A549 (cell line): ENCODE data around the gene METTL9. TPM values are rescaled to one million over a fixed set of nuclear protein-coding genes. Genes with fewer than 3 reads are reported as not detected.
"Not testable (repeated sequence)": the region's sequence is repeated elsewhere in the genome, so short reads cannot be mapped to it uniquely, and the experiment has no call there.

Experiments used
- ATAC-seq, 2 experiments: fragments of 200-7000 bp in 1 of 2; fragments of >200 bp in 1 of 2; cut with Nextera tagmentation in 1 of 2; cut with Tn5 transposase in 1 of 2; 3 replicates each; pipeline versions ENCODE4 v1.8.0 to v1.9.1; 2018 to 2020; ENCODE audit warnings: mild to moderate bottlenecking in 1 of 2, moderate library complexity in 1 of 2
- CTCF ChIA-PET: fragments of 300-600 bp; sonication (Branson Sonifier 250); formaldehyde crosslinking; extraction: SDS; loops from one replicate; lab custom pipeline; 2021; ENCODE audit warnings: antibody characterized with exemption, inconsistent platforms; lab: Yijun Ruan, JAX
- POLR2A ChIA-PET: fragments of 350-600 bp; formaldehyde crosslinking; extraction: SDS; loops from one replicate; lab custom pipeline; 2021; ENCODE audit warnings: antibody characterized with exemption, inconsistent platforms; lab: Yijun Ruan, JAX
- DNase-seq, 2 experiments: peaks; one replicate each; pipeline versions ENCODE4 v3.0.0 to v3.0.0-alpha.2; 2011 to 2016; ENCODE audit warnings: low read depth in 1 of 2, low spot score in 1 of 2
- FAIRE-seq: peaks from 2 replicates; lab custom pipeline; 2011; peaks lifted over from hg19 to GRCh38; lab: Jason Lieb, UNC
- H3K27ac ChIP-seq, 2 experiments: fragments of >200 bp; sonication (Bioruptor Twin); formaldehyde crosslinking; 3 replicates each; pipeline ENCODE4 v1.5.1; 2016 to 2017
- H3K4me1 ChIP-seq: fragments of >200 bp; sonication (Bioruptor Twin); formaldehyde crosslinking; 3 replicates; pipeline ENCODE4 v1.6.1; 2016
- H3K4me2 ChIP-seq: fragments of >200 bp; sonication (Bioruptor Twin); formaldehyde crosslinking; 3 replicates; pipeline ENCODE4 v1.6.1; 2016
- H3K4me3 ChIP-seq: fragments of >200 bp; sonication (Bioruptor Twin); formaldehyde crosslinking; 3 replicates; pipeline ENCODE4 v1.5.1; 2016
- H3K9me3 ChIP-seq: fragments of >200 bp; sonication (Bioruptor Twin); formaldehyde crosslinking; 3 replicates; pipeline ENCODE4 v1.6.1; 2016
- CEBPB ChIP-seq, 2 experiments: fragments of >200 bp in 1 of 2; sonication (Bioruptor Twin) in 1 of 2; formaldehyde crosslinking in 1 of 2; IDR thresholded peaks; 2 replicates each; pipeline ENCODE4 v1.6.1; 2012 to 2016
- CHD4 ChIP-seq: fragments of 200-600 bp; sonication (generic); IDR thresholded peaks from 2 replicates; pipeline ENCODE4 v1.6.1; 2016; ENCODE audit warnings: antibody characterized with exemption, mild to moderate bottlenecking, borderline replicate concordance
- EHF ChIP-seq: fragments of 250-450 bp; sonication (Bioruptor Pico); IDR thresholded peaks from 2 replicates; pipeline ENCODE4 v1.5.0; 2020; ENCODE audit warnings: mild to moderate bottlenecking
- ELK1 ChIP-seq: fragments of 150-350 bp; IDR thresholded peaks from 2 replicates; pipeline ENCODE4 v1.6.1; 2014; ENCODE audit warnings: low read depth, mild to moderate bottlenecking, low read length
- FOSL2 ChIP-seq, 2 experiments: fragments of 450-650 bp in 1 of 2; fragments of >200 bp in 1 of 2; sonication (Bioruptor Twin) in 1 of 2; formaldehyde crosslinking; IDR thresholded peaks; 2 replicates each; pipeline versions ENCODE4 v1.5.0 to v1.6.1; 2016 to 2020; ENCODE audit warnings: mild to moderate bottlenecking in 1 of 2, moderate library complexity in 1 of 2
- FOXS1 ChIP-seq: fragments of 250-450 bp; sonication (Bioruptor Pico); IDR thresholded peaks from 2 replicates; pipeline ENCODE4 v1.5.0; 2020; ENCODE audit warnings: mild to moderate bottlenecking, moderate library complexity
- HOXA7 ChIP-seq: fragments of 250-450 bp; sonication (Bioruptor Pico); IDR thresholded peaks from 2 replicates; pipeline ENCODE4 v1.5.0; 2020; ENCODE audit warnings: mild to moderate bottlenecking, moderate library complexity
- JUN ChIP-seq, 2 experiments: fragments of >200 bp; sonication (Bioruptor Twin); formaldehyde crosslinking; IDR thresholded peaks; 2 replicates in 1 of 2; 3 replicates in 1 of 2; pipeline ENCODE4 v1.6.1; 2016 to 2017
- KDM5A ChIP-seq: fragments of 200-600 bp; sonication (generic); IDR thresholded peaks from 2 replicates; pipeline ENCODE4 v1.6.1; 2016; ENCODE audit warnings: antibody characterized with exemption, mild to moderate bottlenecking
- MAFK ChIP-seq: fragments of 450-650 bp; IDR thresholded peaks from 2 replicates; pipeline ENCODE4 v1.6.1; 2014; ENCODE audit not compliant: partially characterized antibody
- MAX ChIP-seq: IDR thresholded peaks from 2 replicates; pipeline ENCODE4 v1.6.1; 2012
- MAZ ChIP-seq: fragments of 150-350 bp; IDR thresholded peaks from 2 replicates; pipeline ENCODE4 v1.6.1; 2014; ENCODE audit warnings: antibody characterized with exemption, low read depth, low read length, borderline replicate concordance
- MYC ChIP-seq: IDR thresholded peaks from 2 replicates; pipeline ENCODE4 v1.6.1; 2012; ENCODE audit warnings: mild to moderate bottlenecking, inconsistent platforms, low read length, improper control_type of control experiment, borderline replicate concordance
- NR3C1 ChIP-seq: fragments of >200 bp; sonication (Bioruptor Twin); formaldehyde crosslinking; IDR thresholded peaks from 3 replicates; pipeline ENCODE4 v1.6.1; 2017
- PBX3 ChIP-seq: IDR thresholded peaks from 2 replicates; pipeline ENCODE4 v1.6.1; 2012
- PHF8 ChIP-seq: fragments of 200-600 bp; sonication (generic); IDR thresholded peaks from 2 replicates; pipeline ENCODE4 v1.6.1; 2016; ENCODE audit warnings: low read depth, mild to moderate bottlenecking, antibody characterized with exemption, moderate library complexity, borderline replicate concordance
- POLR2AphosphoS2 ChIP-seq: conservative IDR thresholded peaks from 2 replicates; pipeline ENCODE4 v1.6.1; 2012; ENCODE audit warnings: low read length, improper control_type of control experiment, inconsistent platforms
- RAD21 ChIP-seq, 2 experiments: fragments of >200 bp in 1 of 2; sonication (Bioruptor Twin) in 1 of 2; formaldehyde crosslinking in 1 of 2; IDR thresholded peaks in 1 of 2; conservative IDR thresholded peaks in 1 of 2; 2 replicates in 1 of 2; 3 replicates in 1 of 2; pipeline ENCODE4 v1.6.1; 2012 to 2018; ENCODE audit warnings: inconsistent platforms in 1 of 2
- RARB ChIP-seq: fragments of 250-450 bp; sonication (Bioruptor Pico); IDR thresholded peaks from 2 replicates; pipeline ENCODE4 v1.8.0; 2021; ENCODE audit warnings: mild to moderate bottlenecking, moderate library complexity
- RCOR1 ChIP-seq: fragments of 150-350 bp; IDR thresholded peaks from 2 replicates; pipeline ENCODE4 v1.6.1; 2014; ENCODE audit warnings: antibody characterized with exemption, low read length, low read depth
- SREBF2 ChIP-seq: fragments of 450-650 bp; IDR thresholded peaks from 2 replicates; pipeline ENCODE4 v1.6.1; 2014; ENCODE audit warnings: mild to moderate bottlenecking, moderate library complexity
- TFCP2L1 ChIP-seq: fragments of 250-450 bp; sonication (Bioruptor Pico); IDR thresholded peaks from 2 replicates; pipeline ENCODE4 v1.5.0; 2021; ENCODE audit warnings: mild to moderate bottlenecking
- TP53 ChIP-seq: fragments of 250-450 bp; sonication (Bioruptor Pico); IDR thresholded peaks from 2 replicates; pipeline ENCODE4 v1.5.0; 2021; ENCODE audit warnings: mild to moderate bottlenecking, moderate library complexity
- USF2 ChIP-seq: fragments of 450-650 bp; IDR thresholded peaks from 2 replicates; pipeline ENCODE4 v1.6.1; 2014; ENCODE audit warnings: antibody characterized with exemption
- WGBS: methylation state at CpG from one replicate; pipeline ENCODE4 v1.1.6; 2017; ENCODE audit errors: missing lambda C conversion rate; 5-methylcytosine and 5-hydroxymethylcytosine counted together
- polyA plus RNA-seq, 4 experiments: library from polyadenylated mRNA; depleted of rRNA in 3 of 4; stranded (reverse); fragments of >200 nt; fragmentation: RNase III in 1 of 4; extraction: RNeasy Plus Mini Kit Qiagen cat#74134 plus additional on column Dnase treatment in 1 of 4; gene quantifications; 2 replicates in 3 of 4; 3 replicates in 1 of 4; pipeline ENCODE4 v1.2.3, GENCODE V29; 2011 to 2017

METTL9 gene
- polyA plus RNA-seq, 2 of the 4 experiments (the other 2 are of a cell fraction), result 72.2 to 124 TPM

GRCh38 chr16:21564367-21564766, 35.0 kb upstream of the METTL9 start:
- DNase-seq, H3K4me1 ChIP-seq, H3K27ac ChIP-seq, H3K4me2 ChIP-seq, POLR2A ChIA-PET, FAIRE-seq, ATAC-seq, H3K9me3 ChIP-seq, H3K4me3 ChIP-seq: not testable (repeated sequence)
- WGBS, result 8% methylated on average over 1 of the region's 1 CpG
- CTCF ChIA-PET, result interaction anchor here (1.1 kb wide), 1 partner anchor 13 kb away, joined by 3 read pairs; no protein-coding TSS in a partner anchor

GRCh38 chr16:21565507-21565860, 33.9 kb upstream of the METTL9 start:
- H3K4me2 ChIP-seq, result no peak overlapping the region
- FAIRE-seq, result no peak
- no peak overlapping the region for H3K27ac ChIP-seq
- POLR2A ChIA-PET, result no interaction called here
- no peak overlapping the region for H3K4me3 ChIP-seq
- H3K4me1 ChIP-seq, result no peaks in the 10 kb centered on the region; the same call in 2 of the 3 replicates
- no peaks in the 10 kb centered on the region for H3K9me3 ChIP-seq
- TF ChIP-seq FOSL2 (IDR thresholded peaks at IDR 0.05) (no peak), FOSL2 (CRISPR knock-in tag; IDR thresholded peaks at IDR 0.05) (no peak), HOXA7 (CRISPR knock-in tag) (no peak), RARB (CRISPR knock-in tag) (no peak), MYC (no peak), NR3C1 (no peak), SREBF2 (no peak), CEBPB (IDR thresholded peaks at IDR 0.05) (no peak)
- TF ChIP-seq, all 56 proteins: peak for 0
- CTCF ChIA-PET, result interaction anchor here (2.4 kb wide), 1 partner anchor 10 kb away, joined by 10 read pairs; no protein-coding TSS in a partner anchor
- DNase-seq (no peak), ATAC-seq (no peak)
- WGBS, result 59% methylated on average over 2 of the region's 2 CpGs

- POLR2A ChIA-PET, result no interaction called here
- FAIRE-seq, result no peak
- H3K27ac ChIP-seq, result no peak overlapping the region
- no peak for ATAC-seq
- CTCF ChIA-PET, result interaction anchor here (0.7 to 2.4 kb wide), 2 partner anchors 11 to 18 kb away, joined by 3 to 10 read pairs; no protein-coding TSS in a partner anchor
- no peak overlapping the region for H3K4me3 ChIP-seq
- DNase-seq, result no peak
- H3K4me2 ChIP-seq, result no peak overlapping the region
- H3K4me1 ChIP-seq, result no peaks in the 10 kb centered on the region; the same call in 2 of the 3 replicates
- 71% methylated on average over 13 of the region's 13 CpGs for WGBS
- no peaks in the 10 kb centered on the region for H3K9me3 ChIP-seq
- TF ChIP-seq JUN (IDR thresholded peaks at IDR 0.05) (no peak), USF2 (no peak), KDM5A (no peak), RAD21 (conservative IDR thresholded peaks at IDR 0.05 in 1 of 2, IDR thresholded peaks at IDR 0.05 in 1 of 2) (no peak), POLR2AphosphoS2 (no peak), FOXS1 (no peak), MAFK (no peak), ELK1 (no peak), MAZ (no peak), TFCP2L1 (CRISPR knock-in tag) (no peak), CHD4 (no peak), EHF (CRISPR knock-in tag) (no peak), TP53 (CRISPR knock-in tag) (no peak), MAX (no peak), MYC (no peak), RCOR1 (no peak), PBX3 (no peak), PHF8 (no peak), RARB (CRISPR knock-in tag) (no peak)
Observed at GRCh38 chr16:21565861-21566669, 33.3 kb upstream of the METTL9 start.
